AG09309 (cell line): ENCODE data around the gene SLX4IP.
"Not testable (repeated sequence)": the region's sequence is repeated elsewhere in the genome, so short reads cannot be mapped to it uniquely, and the experiment has no call there.

Experiments
- DNase-seq: peaks from one replicate; pipeline ENCODE4 v3.0.0-alpha.2; 2010; ENCODE audit warnings: low read depth
- H3K4me3 ChIP-seq: 2 replicates; pipeline ENCODE4 v1.5.1; 2011; ENCODE audit warnings: mild to moderate bottlenecking, low read depth, low read length, moderate library complexity; ENCODE audit not compliant: control insufficient read depth
- TF ChIP-seq, protein P1 (sequence below): IDR thresholded peaks from 2 replicates; pipeline ENCODE4 v1.5.1; 2011; ENCODE audit warnings: mild to moderate bottlenecking, low read depth, low read length, inconsistent platforms; ENCODE audit not compliant: insufficient read depth, control insufficient read depth; ENCODE audit errors: missing control alignments

Gene SLX4IP

DNA sequence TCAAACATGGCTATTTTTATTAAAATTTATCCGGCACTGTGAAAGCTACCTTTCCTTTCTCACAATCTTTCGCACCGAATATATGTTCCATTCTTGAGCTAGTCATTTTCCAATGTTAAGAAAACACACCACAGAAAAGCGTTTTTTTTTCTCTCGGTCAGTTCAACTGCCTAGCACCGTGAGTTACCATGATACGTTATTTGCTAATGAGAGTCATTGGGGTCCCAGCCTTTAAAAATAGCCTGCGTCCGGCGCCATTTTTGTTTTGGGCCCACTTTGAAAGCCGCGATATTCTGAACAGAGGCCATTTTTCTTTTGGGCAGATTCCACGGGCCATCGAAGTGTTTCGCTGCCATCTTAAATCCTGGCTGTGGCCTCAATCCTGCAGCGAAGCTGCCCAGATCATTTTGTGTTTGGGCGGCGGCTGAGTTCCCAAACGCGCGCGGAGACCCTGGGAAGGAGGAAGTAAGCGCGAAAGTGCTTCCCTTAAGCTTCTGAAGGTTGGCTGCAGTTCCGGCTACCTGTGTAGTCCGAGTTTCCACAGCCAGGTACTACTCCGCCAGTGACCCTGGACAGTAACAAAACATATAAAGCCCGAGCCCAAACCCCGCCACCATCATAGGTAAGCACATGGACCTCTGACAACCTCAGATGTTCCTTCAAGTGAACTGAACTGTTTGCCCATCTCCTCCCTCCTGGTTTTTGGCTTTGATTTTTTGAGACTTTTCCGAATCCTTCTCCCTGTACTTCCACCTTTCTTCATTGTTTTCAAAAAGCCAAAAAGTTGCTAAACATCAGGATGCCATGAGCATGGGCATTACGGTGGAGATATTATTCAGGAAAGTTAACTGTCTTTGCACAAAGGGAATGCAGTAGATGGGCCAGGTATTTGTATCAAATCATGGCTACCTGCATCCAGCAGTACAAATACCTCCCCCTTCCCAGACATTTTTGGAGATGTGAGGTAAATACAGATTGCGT lies at the start of gene SLX4IP:
Gene SLX4IP (plus strand): TSS at position 474 of the 981 bp plus-strand sequence. CDS start 22,900 bp downstream, outside the sequence.
- DNase-seq, result peak; percentile 79
- TF ChIP-seq, protein P1, sequence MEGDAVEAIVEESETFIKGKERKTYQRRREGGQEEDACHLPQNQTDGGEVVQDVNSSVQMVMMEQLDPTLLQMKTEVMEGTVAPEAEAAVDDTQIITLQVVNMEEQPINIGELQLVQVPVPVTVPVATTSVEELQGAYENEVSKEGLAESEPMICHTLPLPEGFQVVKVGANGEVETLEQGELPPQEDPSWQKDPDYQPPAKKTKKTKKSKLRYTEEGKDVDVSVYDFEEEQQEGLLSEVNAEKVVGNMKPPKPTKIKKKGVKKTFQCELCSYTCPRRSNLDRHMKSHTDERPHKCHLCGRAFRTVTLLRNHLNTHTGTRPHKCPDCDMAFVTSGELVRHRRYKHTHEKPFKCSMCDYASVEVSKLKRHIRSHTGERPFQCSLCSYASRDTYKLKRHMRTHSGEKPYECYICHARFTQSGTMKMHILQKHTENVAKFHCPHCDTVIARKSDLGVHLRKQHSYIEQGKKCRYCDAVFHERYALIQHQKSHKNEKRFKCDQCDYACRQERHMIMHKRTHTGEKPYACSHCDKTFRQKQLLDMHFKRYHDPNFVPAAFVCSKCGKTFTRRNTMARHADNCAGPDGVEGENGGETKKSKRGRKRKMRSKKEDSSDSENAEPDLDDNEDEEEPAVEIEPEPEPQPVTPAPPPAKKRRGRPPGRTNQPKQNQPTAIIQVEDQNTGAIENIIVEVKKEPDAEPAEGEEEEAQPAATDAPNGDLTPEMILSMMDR, result no peak

DNA sequence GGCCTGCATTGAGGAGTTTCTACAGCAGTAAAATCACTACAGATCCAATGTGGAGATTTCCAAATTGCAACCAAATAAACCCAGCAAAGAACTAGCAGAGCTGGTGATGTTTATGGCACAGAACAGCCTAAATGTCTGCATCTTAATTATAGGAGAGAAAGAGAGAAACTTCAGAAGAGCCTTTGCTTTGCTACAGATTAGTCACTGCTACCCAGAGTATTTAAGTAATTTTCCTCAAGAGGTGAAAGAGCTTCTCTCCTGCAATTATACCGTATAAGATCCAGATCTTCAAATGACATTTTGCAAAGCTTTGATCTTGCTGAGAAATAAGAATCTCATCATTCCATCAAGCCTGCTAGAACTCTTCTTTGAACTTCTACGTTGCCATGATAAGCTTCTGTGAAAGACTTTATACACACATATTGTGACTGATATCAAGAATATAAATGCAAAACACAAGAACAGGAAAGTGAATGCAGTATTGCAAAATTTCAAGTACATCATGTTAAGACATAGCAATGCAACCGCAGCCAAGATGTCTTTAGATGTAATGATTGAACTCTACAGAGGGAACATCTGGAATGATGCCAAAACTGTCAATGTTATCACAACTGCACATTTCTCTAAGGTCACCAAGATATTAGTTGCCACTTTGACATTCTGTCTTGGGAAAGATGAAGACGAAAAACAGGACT lies 49.1 kb upstream of the SLX4IP start:
- TF ChIP-seq, protein P1, result no peak
- no peak overlapping the region for H3K4me3 ChIP-seq
- no peak for DNase-seq

More for the DNA sequence above, at the start of gene SLX4IP:
- H3K4me3 ChIP-seq, result peak within 1 kb of the TSS; percentile 98

DNA sequence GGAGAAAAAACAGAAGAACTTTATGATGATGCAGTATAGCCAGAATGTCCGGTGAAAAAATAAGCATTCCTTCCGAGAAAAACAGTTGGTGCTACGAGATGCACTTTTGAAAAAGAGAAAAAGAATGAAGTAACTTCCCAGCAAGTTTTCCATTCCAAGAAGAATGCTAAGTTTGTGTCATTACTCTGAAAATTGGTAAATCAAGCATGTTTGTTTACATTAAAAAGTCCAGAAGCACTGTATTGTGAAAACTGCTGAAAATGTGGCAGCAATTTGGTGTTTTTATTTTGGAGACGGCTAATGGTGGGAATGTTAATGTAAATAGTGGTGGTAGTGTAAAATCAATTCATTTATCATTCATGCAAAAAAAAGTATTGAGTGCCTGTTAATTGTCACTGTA lies 47.4 kb upstream of the SLX4IP start:
- no peak for DNase-seq
- H3K4me3 ChIP-seq, result no peak overlapping the region
- TF ChIP-seq, protein P1, result no peak

DNA sequence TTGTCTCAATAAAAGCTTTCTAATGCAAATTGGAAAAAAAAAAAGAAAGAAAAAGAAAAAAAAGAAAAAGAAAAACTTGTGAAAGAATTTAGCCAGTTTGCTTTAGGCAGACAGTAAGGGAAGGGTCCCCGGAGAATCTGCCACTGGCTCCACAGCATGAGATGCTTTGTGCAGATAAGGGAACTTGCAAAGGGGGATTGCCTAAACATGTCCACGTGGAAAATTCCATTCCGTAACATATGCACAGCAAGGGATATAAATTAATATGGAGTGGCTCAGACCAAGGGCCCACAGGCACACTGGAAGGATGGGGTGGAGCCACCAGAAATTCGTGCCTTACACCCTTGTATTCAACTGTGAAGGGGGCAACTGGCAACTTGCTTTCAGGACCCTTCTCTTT lies 46.5 kb upstream of the SLX4IP start:
- H3K4me3 ChIP-seq, result no peak overlapping the region
- DNase-seq, result no peak
- TF ChIP-seq, protein P1, result no peak

GRCh38 chr20:10390709-10391108 lies 44.4 kb upstream of the SLX4IP start:
- DNase-seq, result no peak
- TF ChIP-seq, protein P1, result no peak
- H3K4me3 ChIP-seq, result no peak overlapping the region

DNA sequence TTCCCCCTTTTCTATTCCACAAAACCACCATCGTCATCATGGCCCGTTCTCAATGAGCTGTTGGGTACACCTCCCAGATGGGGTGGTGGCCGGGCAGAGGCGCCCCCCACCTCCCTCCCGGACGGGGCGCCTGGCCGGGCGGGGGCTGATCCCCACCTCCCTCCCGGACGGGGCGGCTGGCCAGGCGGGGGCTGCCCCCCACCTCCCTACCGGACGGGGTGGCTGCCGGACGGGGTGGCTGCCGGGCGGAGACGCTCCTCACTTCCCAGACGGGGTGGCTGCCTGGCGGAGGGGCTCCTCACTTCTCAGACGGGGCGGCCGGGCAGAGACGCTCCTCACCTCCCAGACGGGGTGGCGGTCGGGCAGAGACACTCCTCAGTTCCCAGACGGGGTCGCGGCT lies 40.4 kb upstream of the SLX4IP start:
- DNase-seq, H3K4me3 ChIP-seq: not testable (repeated sequence)
